RCC 7860 (cell line): Measurements from ENCODE around the gene HLCS.

Source experiments
- DNase-seq: peaks from one replicate; pipeline ENCODE4 v3.0.0-alpha.2; 2015; ENCODE audit warnings: low spot score
- FAIRE-seq: peaks from 2 replicates; lab custom pipeline; 2012; peaks lifted over from hg19 to GRCh38; lab: Jason Lieb, UNC

HLCS gene

DNA sequence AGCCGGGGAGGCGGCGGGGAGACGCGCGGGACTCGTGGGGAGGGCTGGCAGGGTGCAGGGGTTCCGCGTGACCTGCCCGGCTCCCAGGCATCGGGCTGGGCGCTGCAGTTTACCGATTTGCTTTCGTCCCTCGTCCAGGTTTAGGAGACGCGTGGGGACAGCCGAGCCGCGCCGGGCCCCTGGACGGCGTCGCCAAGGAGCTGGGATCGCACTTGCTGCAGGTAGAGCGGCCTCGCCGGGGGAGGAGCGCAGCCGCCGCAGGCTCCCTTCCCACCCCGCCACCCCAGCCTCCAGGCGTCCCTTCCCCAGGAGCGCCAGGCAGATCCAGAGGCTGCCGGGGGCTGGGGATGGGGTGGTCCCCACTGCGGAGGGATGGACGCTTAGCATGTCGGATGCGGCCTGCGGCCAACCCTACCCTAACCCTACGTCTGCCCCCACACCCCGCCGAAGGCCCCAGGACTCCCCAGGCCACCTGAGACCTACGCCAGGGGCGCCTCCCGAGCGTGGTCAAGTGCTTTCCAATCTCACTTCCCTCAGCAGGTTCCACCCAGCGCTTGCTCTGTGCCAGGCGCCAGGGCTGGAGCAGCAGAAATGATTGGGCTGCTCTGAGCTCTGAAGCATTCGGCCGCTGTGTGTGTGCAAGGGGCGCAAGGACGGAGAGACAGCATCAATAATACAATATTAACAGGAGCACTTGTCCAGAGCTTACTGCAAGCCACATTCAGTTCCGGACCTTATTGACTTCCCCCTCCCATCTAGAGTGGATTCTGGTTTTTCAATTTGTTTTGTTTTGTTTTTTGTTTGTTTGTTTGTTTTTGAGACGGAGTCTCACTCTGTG, 257.2 kb downstream of the HLCS start:
- DNase-seq (no peak), FAIRE-seq (no peak)

DNA sequence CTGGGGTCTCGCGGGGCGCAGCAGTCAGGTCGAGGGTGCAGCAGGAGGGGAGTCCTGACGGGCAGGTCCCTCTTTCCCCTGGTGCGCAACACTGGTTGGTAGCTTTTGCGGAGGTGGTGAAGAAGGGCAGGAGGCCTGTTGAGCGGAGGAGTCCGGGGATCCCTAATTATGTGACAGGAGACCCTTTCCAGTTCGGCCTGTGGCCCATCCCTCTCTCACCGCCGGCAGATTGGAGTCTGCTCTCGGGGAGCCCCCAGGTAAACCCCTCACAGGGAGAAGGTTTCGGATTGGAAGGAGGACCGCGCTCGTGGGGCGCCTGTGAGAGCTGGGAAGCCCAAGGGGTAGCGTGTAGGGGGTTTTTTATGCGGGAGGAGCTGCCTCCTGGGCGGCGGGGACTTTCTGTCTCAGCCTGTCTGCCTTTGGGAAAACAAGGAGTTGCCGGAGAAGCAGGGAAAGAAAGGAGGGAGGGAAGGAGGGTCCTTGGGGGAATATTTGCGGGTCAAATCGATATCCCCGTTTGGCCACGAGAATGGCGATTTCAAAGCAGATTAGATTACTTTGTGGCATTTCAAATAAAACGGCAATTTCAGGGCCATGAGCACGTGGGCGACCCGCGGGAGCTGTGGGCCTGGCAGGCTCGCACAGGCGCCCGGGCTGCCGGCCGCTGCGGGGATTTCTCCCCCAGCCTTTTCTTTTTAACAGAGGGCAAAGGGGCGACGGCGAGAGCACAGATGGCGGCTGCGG, 258.0 kb downstream of the HLCS start:
- DNase-seq, result no peak
- FAIRE-seq, result no peak

- no peak for FAIRE-seq
- DNase-seq, result no peak
These were observed 258.6 kb downstream of the HLCS start for GRCh38 chr21:36707763-36708285.

DNA sequence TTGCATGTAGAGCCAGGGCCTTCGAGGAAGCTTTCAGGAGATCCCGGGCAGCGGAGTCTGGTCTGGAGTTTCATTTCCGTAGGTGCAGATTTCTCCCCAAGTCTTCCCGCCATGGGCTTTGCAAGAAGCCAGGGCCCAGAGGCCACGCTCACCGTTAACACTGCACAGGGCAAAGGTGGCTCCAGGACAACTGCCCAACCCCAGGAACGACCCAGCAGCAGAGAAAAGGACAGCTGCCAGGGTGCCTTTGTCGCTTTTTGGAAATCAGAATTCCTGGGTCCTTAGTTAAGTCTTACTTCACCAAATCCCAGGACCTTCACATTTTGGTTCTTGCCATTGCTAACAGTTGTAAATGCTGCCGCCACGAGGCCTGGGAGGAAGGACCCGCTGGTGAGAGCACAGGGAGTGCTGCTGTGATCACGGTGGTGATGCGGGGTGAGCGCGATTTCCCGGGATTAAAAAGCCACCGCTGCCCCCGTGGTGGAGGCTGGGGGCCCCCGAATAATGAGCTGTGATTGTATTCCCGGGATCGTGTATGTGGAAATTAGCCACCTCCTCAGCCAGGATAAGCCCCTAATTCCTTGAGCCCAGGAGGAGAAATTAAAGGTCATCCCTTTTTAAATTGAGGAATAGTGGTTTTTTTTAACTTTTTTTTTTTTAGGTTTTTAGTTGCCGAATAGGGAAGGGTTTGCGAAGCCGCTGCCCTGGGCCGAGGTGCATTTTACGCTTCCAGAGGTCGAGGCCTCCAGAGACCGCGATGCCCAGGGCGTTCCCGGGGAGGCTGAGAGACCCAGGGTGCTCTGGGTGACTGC, 259.3 kb downstream of the HLCS start:
- DNase-seq (no peak), FAIRE-seq (no peak)

DNA sequence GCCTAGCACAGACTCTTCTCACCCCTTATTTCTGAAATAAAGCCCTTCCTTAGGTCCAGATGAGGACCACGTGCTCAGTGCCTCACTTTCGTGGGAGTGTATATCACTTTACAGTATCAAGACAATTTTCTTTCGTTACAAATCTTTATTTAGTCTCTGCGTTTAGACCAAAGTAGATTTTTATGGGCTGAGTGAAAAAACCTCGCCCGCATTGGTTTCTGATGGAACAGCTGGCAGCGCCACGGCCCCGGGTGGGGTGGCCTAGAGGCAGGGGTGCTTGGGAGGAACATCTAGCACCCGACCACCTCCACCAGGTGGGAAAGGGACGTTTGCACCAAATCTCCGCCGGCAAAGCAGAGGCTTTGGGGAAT, 260.0 kb downstream of the HLCS start:
- DNase-seq, result no peak
- FAIRE-seq, result no peak

DNA sequence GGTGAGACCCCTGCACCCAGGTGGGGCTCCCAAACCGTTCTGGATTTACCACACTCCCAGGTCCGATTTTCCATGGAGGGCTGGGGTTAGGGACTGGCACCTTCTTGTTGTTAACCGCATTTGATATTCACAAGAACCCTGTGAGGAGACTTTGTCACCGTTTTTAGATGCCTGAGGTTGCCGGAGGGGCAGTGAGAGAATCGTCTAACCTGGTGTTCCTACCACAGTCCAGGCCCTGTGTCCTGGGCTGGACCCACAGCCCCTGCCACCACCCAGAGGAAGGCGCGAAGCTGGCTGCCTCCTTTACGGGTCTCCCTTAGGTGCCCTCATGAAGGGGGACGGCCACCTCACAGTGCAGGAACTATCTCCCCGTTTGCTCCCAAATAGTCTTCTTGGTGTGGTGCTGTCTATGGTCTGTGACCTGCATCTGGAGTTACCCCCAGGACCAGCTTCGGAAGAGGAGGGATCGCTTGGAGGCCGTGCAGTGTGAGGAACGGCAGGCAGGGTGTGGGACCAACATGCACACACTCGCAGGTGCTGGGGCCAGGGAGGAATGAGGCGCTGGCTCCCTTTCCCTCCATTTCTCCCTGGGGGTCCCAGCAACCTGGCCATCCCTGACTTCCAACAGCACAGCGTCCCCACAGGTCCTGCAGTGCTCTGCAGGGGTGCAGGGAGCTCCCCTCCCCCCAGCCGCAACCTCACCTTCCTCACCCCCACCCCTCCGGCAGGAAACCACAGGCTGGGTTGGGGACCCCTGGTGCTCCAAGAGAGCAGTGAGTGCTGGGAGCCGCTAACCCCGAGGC, 260.6 kb downstream of the HLCS start:
- DNase-seq (no peak), FAIRE-seq (no peak)

- DNase-seq (no peak), FAIRE-seq (no peak)
These were observed 261.4 kb downstream of the HLCS start for GRCh38 chr21:36704958-36705678.

DNA sequence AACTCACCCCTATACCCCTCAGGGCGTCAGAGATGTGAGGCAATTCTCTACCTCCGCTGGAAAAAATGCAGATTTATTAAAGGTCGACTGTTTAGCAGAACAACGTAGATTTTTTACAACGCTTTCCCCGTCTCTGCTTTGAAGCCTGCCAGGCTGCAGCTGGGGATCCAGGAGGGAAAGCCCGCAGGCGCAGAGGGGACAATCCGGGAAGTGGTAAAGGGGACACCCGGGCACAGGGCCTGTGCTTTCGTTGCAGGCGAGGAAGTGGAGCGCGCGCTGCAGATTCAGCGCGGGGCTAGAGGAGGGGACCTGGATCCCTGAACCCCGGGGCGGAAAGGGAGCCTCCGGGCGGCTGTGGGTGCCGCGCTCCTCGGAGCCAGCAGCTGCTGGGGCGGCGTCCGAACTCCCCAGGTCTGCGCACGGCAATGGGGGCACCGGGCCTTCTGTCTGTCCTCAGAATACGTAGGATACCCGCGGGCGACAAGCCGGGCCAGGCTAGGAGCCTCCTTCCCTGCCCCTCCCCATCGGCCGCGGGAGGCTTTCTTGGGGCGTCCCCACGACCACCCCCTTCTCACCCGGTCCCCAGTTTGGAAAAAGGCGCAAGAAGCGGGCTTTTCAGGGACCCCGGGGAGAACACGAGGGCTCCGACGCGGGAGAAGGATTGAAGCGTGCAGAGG, 262.1 kb downstream of the HLCS start:
- no peak for FAIRE-seq
- no peak for DNase-seq

DNA sequence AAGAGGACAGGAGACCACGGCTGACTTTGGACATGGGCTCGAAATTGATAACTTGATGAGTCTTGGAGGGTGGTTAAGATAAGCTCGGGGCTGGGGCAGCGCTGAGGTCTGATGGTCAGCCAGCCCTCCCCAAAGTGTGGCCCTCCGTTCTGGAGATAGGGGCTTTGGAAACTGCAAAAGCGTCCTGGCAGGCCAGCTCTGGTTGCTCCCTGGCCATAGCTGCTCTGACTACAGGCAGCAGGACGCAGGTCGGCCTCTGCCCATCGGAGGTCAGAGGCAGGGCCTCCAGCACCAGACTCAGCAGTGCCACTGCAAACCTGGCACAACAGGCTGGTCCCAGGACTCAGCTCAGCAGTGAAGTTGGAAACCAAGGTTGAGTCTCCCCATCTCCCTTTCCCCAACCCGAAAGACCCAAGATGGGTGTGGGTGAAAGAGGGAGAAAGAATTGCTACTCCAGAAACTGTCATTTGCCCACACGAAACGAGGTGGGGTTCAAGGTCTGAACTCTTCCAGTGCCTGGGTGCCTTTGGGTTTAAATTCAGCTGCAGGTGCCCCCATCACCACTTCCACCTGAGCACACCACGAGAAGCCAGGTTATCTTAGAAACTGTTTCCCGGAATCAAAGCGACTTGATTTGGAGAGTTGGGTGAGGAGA, 262.7 kb downstream of the HLCS start:
- DNase-seq, result no peak
- FAIRE-seq, result no peak

- DNase-seq, result no peak
- FAIRE-seq, result no peak
These were observed 263.3 kb downstream of the HLCS start for GRCh38 chr21:36703123-36703522.

GRCh38 chr21:36702622-36702968, 263.9 kb downstream of the HLCS start:
- no peak for DNase-seq

GRCh38 chr21:36701756-36702621, 264.5 kb downstream of the HLCS start:
- FAIRE-seq (no peak), DNase-seq (no peak)

More at GRCh38 chr21:36702622-36702968, 263.9 kb downstream of the HLCS start:
- FAIRE-seq, result no peak

DNA sequence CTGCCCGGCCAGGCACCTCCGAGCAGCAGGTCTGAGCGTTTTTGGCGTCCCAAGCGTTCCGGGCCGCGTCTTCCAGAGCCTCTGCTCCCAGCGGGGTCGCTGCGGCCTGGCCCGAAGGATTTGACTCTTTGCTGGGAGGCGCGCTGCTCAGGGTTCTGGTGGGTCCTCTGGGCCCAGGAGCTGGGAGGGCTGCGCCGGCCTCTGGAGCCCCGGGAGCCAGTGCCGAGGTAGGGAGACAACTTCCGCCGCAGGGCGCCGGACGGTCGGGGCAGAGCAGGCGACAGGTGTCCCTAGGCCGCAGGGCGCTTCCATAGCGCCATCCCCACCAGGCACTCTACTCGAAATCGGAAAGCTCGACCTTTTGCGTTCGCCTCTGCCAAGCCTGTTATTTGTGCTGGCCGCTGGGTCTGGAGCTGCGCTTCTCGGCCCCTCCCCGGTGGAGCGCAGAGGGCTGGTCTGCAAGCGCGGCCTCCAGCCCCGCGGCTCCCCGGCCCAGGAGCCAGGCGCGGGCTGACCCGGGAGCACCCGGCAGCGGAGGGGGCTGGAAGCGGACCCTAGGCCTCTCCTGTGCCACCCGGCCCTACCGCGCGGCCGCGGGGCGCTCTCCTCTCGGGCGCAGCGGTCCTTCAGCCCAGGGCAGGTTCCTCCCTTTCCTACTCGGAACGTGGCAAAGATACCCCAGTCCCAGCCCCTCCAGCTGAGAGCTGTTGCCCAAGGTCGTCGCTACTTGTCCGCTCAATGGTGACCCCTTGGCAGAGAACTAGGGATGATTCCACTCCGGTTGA, 265.3 kb downstream of the HLCS start:
- FAIRE-seq, result no peak

More for the DNA sequence above, 265.3 kb downstream of the HLCS start:
- DNase-seq, result no peak
